Calu3 (cell line): ENCODE results near the gene CCDC34. TPM values are rescaled to one million over a fixed set of nuclear protein-coding genes. Genes with fewer than 3 reads are reported as not detected.

Experiments used
- BruUV-seq: library from RNA; stranded (reverse); fragments of 400-500 nt; replicated peaks from 2 replicates; lab custom pipeline; 2021; lab: Mats Ljungman, UMichigan
- CTCF ChIA-PET: fragments of 300-600 bp; sonication (Branson Sonifier 250); formaldehyde crosslinking; loops from one replicate; lab custom pipeline; 2022; ENCODE audit warnings: antibody characterized with exemption; lab: Charles Lee
- DNase-seq: peaks from one replicate; pipeline ENCODE4 v3.0.0; 2022
- H3K27ac Mint-ChIP-seq: one replicate; pipeline ENCODE4 v1.8.0; 2022; ENCODE audit warnings: mixed read lengths; ENCODE audit not compliant: unreplicated experiment
- H3K27me3 Mint-ChIP-seq: one replicate; pipeline ENCODE4 v1.8.0; 2022; ENCODE audit warnings: mixed read lengths; ENCODE audit not compliant: unreplicated experiment
- H3K36me3 Mint-ChIP-seq: one replicate; pipeline ENCODE4 v1.8.0; 2022; ENCODE audit warnings: mild to moderate bottlenecking, moderate library complexity, mixed read lengths; ENCODE audit not compliant: insufficient read depth, unreplicated experiment
- H3K4me1 Mint-ChIP-seq: one replicate; pipeline ENCODE4 v1.8.0; 2022; ENCODE audit warnings: mild to moderate bottlenecking, low read depth, mixed read lengths; ENCODE audit not compliant: unreplicated experiment
- H3K4me3 Mint-ChIP-seq: one replicate; pipeline ENCODE4 v1.8.0; 2022; ENCODE audit warnings: mild to moderate bottlenecking, low read depth, moderate library complexity, mixed read lengths; ENCODE audit not compliant: unreplicated experiment
- H3K9me3 Mint-ChIP-seq: one replicate; pipeline ENCODE4 v1.8.0; 2022; ENCODE audit warnings: low read depth, mixed read lengths; ENCODE audit not compliant: unreplicated experiment
- intact Hi-C: fragments of 100-400 bp; cut with micrococcal nuclease; formaldehyde crosslinking; loops from one replicate; pipeline ENCODE4 v1.10.0; 2022; ENCODE audit not compliant: unreplicated experiment
- total RNA-seq: library from RNA; stranded (reverse); gene quantifications from 2 replicates; pipeline ENCODE4 v1.2.3, GENCODE V29; 2022
- TF ChIP-seq, protein P1 (sequence below): fragments of 200-600 bp; IDR thresholded peaks from one replicate; pipeline ENCODE4 v1.8.0; 2022; ENCODE audit warnings: antibody characterized with exemption; ENCODE audit not compliant: unreplicated experiment

CCDC34 gene
- total RNA-seq, 1 experiment from 2014 or later: 21.6 TPM

DNA sequence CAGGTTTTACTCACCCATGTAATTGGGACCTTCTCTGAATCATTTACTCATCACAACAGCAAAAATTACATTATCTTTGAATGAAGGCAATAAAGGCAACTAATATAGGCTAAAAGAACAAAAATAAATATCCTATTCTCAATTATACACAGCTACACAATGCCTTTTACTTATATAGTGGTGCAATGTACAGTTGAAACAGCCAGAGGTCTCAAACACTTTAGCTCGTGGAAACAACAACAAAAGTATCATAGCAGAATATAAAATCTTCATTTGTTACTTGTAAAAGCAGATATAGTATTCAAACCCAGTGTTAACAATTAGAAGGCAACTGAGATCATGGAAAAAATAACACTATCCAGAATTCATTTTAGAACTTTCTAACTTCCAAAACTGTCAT, 20.6 kb upstream of the CCDC34 start:
- Mint-ChIP-seq H3K4me1 (peaks cover 40% of the 10 kb centered on the region), H3K4me3 (no peak overlapping the region), H3K36me3 (peaks cover 18% of the 10 kb centered on the region), H3K9me3 (no peaks in the 10 kb centered on the region), H3K27ac (no peak overlapping the region), H3K27me3 (no peaks in the 10 kb centered on the region)
- DNase-seq: no peak
- intact Hi-C loops: no loop called here
- TF ChIP-seq, protein P1, sequence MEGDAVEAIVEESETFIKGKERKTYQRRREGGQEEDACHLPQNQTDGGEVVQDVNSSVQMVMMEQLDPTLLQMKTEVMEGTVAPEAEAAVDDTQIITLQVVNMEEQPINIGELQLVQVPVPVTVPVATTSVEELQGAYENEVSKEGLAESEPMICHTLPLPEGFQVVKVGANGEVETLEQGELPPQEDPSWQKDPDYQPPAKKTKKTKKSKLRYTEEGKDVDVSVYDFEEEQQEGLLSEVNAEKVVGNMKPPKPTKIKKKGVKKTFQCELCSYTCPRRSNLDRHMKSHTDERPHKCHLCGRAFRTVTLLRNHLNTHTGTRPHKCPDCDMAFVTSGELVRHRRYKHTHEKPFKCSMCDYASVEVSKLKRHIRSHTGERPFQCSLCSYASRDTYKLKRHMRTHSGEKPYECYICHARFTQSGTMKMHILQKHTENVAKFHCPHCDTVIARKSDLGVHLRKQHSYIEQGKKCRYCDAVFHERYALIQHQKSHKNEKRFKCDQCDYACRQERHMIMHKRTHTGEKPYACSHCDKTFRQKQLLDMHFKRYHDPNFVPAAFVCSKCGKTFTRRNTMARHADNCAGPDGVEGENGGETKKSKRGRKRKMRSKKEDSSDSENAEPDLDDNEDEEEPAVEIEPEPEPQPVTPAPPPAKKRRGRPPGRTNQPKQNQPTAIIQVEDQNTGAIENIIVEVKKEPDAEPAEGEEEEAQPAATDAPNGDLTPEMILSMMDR: no peak
- CTCF ChIA-PET: interaction anchor here (1.6 kb wide), 1 partner anchor 82 kb away, joined by 3 read pairs; no protein-coding TSS in a partner anchor
- BruUV-seq: no TSS peak

DNA sequence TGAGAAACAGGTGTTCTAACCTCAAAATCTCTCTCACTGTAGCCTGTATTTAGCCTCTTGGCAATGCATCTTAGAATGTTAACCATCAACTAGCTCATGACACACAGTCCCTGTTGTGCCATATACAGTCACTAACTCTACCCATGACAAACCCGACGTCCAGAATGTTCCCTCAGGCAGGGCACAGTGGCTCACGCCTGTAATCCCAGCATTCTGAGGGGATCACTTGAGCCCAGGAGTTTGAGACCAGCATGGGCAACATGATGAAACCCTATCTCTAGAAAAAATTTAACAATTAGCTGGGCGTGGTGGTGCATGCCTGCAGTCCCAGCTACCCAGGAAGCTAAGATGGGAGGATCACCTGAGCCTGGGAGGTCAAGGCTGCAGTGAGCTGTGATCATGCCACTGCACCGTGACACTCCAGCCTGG, 18.2 kb upstream of the CCDC34 start:
- DNase-seq: no peak
- TF ChIP-seq, protein P1: no peak
- CTCF ChIA-PET: interaction anchor here (1.0 to 1.3 kb wide), 4 partner anchors 10 to 85 kb away, joined by 3 to 5 read pairs (median 3); no protein-coding TSS in a partner anchor
- intact Hi-C loops: no loop called here
- Mint-ChIP-seq H3K9me3 (no peaks in the 10 kb centered on the region), H3K27ac (peak overlapping the region; percentile 60), H3K27me3 (no peaks in the 10 kb centered on the region), H3K4me1 (peaks cover 33% of the 10 kb centered on the region), H3K36me3 (peaks cover 18% of the 10 kb centered on the region), H3K4me3 (no peak overlapping the region)
- BruUV-seq: no TSS peak

DNA sequence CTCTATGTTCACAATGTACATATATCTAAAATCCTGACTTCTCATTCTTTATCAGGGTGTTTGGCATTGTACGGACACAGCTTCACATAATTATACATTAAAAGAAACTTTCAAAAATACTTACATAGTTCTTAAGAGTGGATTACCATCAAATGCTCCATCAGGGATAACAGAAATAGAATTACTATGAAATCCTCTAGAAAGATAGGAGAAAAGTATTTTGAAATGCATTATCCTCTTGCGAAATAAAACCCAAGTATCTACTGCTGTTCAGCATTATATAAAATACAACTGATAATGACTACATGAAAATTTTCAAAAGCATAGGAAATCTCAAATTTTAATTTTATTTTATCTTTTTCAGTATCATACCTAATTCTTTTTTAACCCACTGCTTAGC, 17.8 kb upstream of the CCDC34 start:
- peak overlapping the region; percentile 60 for H3K27ac Mint-ChIP-seq
- peaks cover 32% of the 10 kb centered on the region for H3K4me1 Mint-ChIP-seq
- intact Hi-C loops: no loop called here
- BruUV-seq: no TSS peak
- TF ChIP-seq, protein P1: no peak
- peaks cover 18% of the 10 kb centered on the region for H3K36me3 Mint-ChIP-seq
- H3K4me3 Mint-ChIP-seq: no peak overlapping the region
- DNase-seq: no peak
- H3K27me3 Mint-ChIP-seq: no peaks in the 10 kb centered on the region
- H3K9me3 Mint-ChIP-seq: no peaks in the 10 kb centered on the region
- CTCF ChIA-PET: interaction anchor here (1.0 to 1.3 kb wide), 4 partner anchors 11 to 85 kb away, joined by 3 to 5 read pairs (median 3); no protein-coding TSS in a partner anchor

DNA sequence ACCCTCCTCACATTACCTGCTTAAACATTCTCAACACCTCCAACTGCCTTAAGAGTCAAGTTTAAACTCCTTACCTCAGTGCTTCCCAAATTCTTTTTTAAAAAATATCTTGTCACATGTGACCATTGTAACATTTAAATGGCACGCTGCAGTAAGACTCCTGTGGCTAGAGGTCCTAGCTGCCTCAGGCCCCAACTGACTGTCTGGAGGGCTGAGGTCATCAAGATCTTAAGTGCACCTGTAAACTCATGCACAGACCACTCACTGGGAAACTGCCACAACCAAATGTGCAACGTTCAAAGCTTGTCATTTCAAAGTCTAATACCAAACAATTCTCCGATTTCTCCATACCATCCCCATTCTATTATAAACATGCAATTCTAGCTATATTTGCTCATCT, 16.4 kb upstream of the CCDC34 start:
- CTCF ChIA-PET: no interaction called here

More for the DNA sequence above, 16.4 kb upstream of the CCDC34 start:
- Mint-ChIP-seq H3K27me3 (no peaks in the 10 kb centered on the region), H3K4me3 (no peak overlapping the region), H3K9me3 (no peaks in the 10 kb centered on the region), H3K36me3 (peaks cover 15% of the 10 kb centered on the region), H3K27ac (peak overlapping the region; percentile 41), H3K4me1 (peaks cover 35% of the 10 kb centered on the region)
- no peak for DNase-seq
- BruUV-seq: no TSS peak
- TF ChIP-seq, protein P1: no peak
- intact Hi-C loops: no loop called here
